NCI-H1417 (cell line): ENCODE results near the gene LCN15.
A peak's percentile ranks its signal among the peaks of the same experiment; 100 is the strongest.
"Not testable (repeated sequence)": the region's sequence is repeated elsewhere in the genome, so short reads cannot be mapped to it uniquely, and the experiment has no call there.

Experiments used
- DNase-seq, 3 experiments: peaks; one replicate each; lab custom pipeline; 2025; lab: John Stamatoyannopoulos, UW

The LCN15 gene

DNA sequence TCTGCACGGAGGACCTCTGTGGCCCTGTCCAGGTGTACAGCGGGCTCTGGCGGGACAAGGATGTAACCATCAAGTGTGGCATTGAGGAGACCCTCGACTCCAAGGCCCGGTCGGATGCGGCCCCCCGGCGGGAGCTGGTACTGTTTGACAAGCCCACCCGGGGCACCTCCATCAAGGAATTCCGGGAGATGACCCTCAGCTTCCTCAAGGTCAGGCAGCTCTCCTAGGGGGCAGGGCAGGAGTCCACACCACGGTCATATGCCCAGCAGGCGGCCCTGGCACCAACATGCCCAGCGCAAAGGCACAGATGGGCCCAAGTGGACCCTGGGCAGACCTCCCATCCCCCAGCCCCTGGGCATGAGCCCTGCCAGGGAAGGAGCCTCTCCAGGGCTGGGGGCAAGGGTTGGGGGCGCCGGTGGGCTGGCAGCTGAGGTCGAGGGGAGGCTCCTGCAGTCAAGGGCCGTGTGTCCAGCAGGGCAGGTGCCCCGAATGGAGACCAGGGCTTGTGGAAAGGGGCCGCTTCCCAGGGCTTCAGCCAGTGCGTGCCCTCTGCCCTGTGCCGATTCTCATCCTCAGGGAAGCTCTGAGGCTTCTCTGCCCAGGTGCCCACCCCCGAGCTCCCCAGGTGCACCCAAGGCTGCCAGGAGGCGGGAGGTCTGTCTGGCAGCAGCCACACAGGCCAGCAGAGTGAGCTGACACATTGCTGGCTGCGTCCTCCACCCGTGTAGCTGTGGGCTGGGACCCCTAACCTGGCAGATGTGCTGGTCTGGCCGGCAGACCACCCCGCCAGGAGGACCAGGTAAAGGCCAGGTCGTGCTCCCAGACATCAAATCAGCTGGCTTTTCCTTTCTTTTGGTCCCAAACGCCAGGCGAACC is 42.0 kb downstream of the LCN15 start:
- no peak for DNase-seq

DNA sequence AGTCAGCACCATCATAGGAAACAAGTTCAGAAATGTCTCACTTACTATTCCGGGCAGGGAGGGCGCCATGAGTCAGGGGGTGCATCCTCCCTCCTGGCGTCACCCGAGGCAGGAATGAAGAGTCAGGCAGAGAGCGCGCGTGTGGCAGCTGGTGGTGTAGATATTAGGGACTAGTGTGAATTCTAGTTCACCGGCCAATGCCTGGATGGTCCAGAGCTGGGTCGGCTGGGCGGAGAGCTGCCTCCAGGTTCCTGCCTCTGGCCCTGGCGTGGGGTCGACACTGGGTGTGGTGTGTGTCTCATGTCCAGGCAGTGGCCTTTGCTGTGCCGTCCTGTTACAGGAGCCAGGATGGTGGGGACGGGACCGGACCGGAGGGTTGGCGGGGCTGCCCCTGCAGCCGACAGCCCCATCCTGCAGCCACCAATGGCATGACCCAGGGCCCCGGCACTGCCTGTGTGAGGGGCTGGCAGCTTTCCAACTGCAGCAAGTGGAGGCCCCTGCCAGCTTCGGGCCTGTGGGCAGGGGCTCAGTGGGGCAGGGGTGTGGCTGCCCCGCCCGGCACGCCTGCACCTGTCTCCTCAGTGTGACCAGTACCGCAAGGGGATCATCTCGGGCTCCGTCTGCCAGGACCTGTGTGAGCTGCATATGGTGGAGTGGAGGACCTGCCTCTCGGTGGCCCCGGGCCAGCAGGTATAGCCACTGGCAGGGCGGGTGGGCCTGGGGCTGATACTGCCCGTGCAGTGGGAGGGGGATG is 42.8 kb downstream of the LCN15 start:
- DNase-seq = no peak

DNA sequence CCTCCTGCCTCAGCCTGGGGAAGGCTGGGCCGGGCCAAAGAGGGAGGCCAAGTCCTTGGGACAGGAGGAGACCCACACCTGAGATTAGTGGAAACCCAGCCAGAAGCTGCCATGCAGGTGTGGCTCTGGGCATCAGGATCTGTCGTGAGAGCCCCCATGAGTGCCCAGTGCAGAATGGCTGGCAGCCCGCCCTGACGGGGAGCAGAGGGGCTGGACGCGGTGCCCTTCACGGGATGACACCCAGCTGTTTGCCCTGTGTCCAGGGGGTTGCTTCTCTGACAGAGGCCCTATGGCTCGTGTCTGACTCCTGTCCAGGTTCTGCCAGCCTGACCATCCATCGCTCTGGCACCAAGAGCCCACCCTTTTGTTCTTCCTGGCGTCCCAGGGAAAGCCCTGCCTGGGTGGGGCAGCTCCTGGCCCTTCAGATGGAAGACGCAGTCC is 43.4 kb downstream of the LCN15 start:
- no peak for DNase-seq

DNA sequence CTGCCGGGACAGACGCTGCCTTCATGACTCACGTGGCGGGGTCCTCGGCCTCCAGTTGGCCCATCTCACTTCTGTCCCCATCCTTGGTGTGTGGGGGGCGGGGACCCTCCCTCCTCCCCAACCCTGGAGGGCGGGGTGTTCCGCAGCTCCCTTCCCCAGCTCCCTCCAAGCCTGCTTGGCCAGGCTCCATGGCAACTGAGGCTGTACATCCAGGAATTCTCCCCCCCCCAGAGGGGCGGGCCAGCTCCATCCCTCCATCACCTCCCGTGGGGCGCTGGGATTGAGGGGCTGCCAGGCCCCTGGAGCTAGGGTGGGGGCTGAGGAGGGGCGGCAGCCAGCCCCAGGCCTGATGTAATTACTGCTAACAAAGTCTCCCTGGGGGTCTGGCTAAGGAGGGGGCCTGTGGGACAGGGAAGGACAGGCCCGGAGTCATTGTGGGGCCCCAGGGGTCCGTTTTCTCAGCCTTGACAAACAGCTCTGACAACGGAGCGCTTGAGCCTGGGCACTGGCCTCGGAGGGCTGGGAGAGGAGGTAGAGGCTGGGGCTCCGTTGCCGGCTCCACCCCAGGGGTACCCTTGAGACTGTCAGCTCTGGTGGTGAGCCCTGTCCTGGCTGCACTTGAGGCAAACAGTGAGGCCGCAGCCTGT is 43.9 kb downstream of the LCN15 start:
- DNase-seq = peak in 2 of 3 experiments; percentile 69 to 74

DNA sequence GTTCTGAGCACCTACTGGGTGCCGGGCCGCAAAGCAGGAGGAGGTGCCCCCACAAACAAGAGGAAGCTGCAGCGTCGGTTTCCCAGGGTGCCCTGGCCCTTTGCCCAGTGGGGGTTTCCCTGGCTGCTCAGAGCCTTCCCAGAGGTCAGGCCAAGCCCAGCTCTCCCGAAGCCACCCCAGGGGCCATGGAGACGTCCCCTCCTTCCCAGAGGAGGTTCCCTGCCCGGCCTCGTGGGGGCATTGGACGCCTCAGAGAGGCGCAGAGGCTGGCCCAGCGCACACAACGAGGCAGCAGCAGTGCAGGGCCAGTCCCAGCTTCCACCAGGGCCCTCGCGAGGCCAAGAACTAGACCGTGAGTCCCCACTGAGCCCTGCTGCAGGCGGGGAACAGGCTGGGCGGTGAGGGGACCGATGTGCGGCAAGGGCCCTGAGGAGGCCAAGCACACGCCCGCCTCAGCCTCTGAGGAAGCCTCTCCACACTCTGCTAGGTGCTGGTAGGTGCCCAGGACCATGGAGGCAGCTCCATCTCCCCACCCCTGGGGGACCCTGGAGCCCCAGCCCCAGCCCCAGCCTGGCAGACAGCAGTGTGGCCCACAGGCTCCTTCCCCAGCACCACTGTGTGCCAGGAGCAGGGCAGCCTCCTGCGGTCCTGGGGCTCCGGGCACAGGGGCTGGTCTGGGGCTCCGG is 45.0 kb downstream of the LCN15 start:
- no peak for DNase-seq

DNA sequence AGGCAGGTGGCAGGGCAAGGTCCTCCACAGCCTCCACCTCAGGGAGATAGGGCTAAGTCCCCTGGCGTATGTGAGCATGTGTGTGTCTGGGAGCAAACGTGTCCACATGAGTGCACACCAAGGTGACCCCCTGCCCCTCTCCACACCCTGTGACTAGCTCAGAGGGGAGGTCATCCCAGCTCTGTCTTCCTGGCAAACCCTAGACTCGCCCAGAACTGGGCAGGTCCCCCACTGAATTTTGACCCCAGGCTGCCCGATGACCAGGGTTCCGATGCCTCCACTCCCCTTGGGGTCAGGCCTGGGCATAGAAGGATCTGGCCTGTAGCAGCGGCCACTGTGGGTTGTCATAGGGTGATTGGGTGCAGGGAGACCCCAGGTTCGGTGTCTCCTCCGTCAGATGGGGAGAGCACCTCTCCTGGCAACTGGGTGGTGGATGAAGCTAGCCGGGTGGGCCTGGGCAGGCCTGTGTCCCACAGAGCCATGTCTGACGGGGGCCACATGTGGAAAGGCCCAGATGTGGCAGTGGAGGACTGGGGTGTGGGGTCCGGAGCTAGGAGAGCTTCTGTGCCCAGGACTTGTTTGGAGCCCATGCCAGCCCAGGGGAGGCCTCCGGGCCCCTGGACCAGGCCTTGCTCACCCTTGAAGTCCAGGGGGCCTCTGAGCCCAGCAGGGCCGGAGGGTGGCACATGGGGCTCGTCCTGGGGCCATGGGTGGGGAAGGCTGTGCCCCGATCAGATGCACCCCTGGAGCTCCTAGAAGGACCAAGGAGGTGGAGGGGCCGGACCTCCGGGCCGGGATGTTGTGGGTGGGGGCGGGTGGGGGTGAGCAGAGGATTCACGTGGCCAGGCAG is 45.7 kb downstream of the LCN15 start:
- DNase-seq = no peak

DNA sequence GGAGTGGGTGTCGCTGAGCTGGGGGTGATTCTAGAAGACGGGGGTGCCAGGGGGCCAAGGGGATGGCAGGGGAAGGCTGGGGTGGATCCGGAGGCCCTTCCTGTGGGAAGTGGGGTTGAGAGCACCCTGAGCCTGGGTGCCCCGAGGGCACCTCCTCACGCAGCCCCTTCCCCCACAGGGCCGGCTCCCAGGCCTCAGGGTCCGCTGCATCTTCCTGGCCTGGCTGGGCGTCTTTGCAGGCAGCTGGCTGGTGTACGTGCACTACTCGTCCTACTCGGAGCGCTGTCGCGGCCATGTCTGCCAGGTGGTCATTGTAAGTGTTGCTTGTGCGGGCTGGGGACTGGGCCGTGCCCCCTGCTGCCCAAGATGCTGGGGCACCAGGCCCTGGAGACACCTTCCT is 46.9 kb downstream of the LCN15 start:
- DNase-seq = no peak

DNA sequence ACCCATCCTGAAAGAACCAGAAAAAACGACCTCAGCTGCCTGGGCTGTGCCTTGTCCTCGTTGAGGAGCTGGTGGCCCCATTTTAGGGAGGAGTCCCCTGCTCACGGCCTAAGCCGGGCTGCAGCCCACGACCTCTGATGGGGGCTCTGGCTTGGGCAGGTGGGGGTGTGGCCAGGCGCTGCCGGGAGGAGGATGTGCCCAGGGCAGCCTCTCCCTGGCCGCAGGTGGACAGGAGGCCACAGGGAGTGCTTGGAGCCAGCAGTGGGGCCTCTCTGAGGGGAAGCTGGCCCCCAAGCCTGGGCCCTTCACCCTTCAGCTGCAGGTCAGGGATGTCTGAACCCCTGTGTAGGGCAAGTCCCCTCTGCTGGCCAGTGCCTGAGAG is 49.4 kb downstream of the LCN15 start:
- no peak for DNase-seq

DNA sequence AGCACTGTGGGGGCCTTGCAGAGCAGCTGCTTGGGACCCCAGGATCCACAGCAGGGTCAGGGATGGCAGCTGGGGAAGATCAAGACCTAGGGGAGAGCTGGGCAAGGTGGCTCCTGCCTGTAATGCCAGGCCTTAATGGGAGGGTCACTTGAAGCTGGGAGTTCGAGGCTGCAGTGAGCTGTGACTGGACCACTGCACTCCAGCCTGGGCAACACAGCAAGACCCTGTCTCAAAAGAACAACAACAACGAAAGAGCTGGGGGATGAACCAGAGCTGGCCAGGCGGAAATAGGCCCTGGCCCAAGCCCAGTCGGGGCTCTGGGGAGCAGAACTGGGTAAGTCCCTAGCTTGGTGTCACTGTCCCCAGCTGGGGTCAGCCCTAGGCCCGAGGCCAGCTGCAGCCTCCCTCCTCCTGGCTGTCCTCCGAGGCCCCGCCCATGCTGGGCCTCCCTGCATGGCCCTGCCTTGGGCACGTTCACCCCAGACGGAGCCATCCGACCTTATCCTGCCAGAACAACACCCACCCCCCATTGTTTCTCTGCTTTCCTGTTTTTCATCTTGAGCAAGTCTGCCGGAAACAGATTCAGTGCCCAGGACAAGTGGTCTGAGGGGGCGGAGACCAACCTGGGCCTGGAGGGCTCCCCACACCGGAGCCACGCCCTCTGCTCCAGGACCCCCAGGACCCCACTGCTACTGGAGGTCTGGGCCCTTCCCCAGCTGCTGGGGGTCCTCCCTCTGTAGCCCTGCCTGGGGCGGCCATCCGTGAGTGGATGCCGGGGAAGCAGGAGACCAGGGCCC is 50.0 kb downstream of the LCN15 start:
- no peak for DNase-seq

DNA sequence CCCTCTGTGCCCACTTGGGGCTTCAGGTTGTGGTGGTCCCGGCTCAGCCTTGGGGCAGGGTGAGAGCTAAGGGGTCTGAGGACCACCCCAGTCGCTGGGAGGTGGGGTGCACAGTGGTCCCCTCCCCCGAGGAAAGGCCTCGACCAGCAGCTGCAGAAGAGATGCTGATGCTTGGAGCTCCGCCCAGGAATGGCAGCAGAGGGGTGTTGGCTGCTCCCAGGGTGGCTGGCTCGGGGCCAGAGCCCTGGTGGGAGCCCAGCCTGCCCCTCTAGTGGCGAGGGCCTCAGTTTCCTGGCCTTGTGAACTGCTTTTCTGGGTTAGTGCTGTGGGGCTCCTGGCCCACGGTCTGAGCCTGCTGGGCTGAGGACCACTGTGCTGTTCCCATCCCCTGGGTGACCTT is 50.8 kb downstream of the LCN15 start:
- peak in 1 of 3 experiments; percentile 52 for DNase-seq

DNA sequence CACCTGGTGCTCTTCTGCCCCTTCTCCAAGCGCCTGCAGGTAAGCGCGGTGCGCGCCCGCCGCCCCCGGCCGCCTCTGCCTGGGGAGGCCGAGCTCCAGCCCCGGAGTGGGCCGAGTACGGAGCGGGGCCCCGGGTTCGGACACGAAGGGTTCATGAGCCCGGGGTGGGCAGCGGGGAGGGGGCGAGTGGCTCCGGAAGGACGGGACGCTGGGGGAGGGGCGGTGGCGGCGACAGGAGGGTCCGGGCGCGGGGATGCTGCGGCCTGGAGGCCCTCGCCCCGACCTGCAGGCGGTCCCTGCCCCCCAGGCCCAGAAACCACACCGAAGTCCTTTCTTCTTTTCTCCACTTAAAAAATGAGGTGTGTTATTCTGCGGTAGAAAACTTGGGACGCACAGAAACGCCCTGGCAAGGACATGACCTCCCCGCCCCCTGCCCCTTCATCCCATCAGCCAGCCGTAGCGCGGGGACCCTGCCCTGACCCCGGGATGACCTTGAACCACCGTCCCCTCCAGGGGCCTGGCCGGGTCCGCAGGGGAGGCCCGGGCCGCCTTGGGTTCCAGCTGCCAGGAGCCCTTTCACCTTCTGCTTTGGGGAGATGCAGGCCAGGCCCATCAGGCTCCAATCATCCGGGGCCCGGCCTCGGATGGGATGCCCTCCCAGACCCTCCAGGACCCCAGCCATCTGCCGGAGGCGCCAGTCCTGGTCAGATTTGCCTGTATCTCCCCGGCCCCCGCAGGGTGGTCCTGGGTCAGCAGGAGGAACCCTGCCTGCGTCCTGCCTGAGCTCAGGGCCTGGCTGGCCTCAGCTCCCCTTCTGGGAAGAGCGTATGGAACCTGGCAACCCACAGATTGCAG is 51.4 kb downstream of the LCN15 start:
- DNase-seq = peak in 2 of 3 experiments; percentile 52 to 67

DNA sequence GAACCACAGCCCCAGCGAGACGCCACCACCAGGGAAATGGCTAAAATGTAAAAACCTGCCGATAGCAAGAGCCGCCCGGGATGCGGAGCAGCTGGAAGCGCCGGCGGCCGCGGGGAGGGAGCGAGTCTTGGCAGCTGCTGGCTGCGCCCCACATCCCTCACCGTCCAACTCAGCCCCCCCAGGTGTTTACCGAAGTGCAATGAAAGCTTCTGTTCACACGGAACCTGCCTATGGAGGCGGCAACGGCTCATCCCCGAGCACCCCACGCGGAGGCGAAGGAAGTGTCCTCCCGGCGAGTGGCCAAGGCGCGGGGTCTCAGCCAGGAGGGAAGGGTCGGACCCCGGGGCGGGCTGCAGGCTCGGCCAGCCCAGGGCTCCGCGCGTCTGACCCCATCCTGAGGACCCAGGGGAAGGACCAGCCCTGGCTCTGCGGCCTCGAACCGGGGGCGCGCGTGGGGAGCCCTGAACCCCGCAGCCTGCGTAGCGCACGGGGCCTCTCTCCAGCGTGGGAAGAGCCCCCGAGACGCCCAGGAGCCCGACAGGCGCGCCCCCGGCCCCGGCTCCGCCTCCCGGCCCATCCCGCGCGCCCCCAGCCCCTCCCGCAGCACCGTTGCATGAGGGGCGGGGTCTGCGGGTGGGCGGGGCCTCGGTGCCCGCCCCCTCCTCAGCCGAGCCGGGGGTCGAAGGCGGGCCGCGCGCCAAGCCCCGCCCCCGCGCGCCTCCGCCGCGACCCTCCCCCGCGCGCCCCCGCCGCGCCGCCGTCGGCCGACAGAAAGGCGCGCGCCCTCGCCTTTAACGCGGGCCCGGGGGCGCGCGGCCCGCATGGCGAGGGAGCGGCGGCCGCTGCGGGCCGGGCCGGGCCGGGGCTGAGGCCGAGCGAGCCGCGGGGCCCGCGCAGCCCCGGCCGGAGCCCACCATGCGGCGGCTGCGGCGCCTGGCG is 52.3 kb downstream of the LCN15 start, which contains the start of gene DIPK1B:
DIPK1B (plus strand) TSS at position 822 of the 939 bp plus-strand sequence; CDS start at position 916, 94 bp downstream.
- DNase-seq = peak; percentile 57 to 92 (median 90)

DNA sequence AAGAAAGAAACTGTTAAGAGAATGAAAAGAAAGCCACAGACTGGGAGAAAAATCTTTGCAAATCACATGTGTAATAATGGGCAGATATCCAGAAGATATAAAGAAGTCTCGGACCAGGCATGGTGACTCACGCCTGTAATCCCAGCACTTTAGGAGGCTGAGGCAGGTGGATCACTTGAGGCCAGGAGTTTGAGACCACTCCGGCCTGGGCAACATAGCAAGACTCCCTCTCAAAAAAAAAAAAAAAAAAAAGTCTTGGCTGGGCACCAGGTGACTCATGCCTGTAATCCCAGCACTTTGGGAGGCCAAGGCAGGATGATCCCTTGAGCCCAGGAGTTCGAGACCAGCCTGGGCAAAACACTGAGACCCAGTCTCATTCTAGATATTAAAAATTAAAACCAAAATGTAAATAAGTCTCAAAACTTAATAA is 53.1 kb downstream of the LCN15 start:
- DNase-seq = not testable (repeated sequence)

DNA sequence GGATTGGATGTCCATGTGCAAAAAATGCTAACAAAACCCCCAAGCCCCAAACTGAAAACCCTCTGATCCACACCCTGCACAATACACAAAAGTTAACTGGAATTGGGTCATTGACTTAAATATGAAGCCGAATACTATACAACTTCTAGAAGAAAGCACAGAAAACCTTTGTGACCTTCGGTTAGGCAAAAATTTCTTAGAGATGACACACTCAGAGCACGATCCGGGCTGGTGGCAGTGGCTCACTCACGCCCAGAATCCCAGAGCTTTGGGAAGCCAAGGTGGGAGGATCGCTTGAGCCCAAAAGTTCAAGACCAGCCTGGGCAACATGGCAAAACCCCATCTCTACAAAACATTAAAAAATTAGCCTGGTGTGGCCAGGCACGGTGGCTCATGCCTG is 53.8 kb downstream of the LCN15 start:
- DNase-seq = no peak
